GM19452 (cell line): ENCODE results near the gene HPS5.
"Not testable (repeated sequence)": the region's sequence is repeated elsewhere in the genome, so short reads cannot be mapped to it uniquely, and the experiment has no call there.

Experiments used
- ATAC-seq: cut with Tn5 transposase; IDR thresholded peaks from one replicate; pipeline ENCODE4 v1.9.1; 2021; ENCODE audit not compliant: unreplicated experiment

HPS5 gene

DNA sequence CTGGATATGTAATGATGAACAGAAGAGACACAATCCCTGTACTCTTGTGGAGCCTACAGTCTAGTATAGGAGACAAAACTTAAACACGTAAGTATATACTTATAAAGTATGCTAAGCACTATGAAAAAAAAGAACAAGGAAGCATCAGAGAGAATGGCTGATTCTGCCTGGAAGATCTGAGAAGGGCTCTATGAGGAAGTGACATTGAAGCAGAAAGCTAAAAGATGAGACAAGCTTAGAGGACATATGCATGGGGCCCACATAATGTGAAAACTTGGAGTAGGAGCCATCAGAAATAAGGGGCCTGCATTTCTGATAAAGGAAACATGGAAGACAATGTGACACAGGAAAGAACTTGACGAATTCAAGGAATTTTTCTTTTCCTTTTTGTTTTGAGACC, 39.3 kb downstream of the HPS5 start:
- ATAC-seq = no peak

DNA sequence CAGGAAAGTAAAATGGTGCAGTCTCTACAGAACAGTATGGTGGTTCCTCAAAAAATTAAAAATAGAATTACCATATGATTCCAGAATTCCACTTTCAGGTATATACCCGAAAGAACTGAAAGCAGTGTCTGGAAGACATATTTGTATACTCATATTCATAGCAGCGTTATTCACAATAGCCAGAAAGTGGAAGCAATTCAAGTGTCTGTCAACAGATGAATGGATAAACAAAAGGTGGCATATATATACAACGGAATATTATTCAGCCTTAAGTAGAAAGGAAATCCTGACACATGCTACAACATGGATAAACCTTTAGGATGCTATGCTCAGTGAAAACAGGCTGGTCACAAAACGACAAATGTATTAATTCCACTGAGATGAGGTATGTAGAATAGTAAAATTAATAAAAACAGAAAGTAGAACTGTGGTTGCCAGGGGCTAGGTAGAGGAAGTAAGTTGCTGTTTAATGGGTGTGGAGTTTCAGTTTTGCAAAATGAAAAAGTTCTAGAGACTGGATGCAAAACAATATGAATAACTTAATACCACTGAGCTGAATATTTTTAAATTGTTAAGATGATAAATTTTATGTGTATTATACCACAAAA, 41.4 kb downstream of the HPS5 start:
- peak; percentile 87 for ATAC-seq

DNA sequence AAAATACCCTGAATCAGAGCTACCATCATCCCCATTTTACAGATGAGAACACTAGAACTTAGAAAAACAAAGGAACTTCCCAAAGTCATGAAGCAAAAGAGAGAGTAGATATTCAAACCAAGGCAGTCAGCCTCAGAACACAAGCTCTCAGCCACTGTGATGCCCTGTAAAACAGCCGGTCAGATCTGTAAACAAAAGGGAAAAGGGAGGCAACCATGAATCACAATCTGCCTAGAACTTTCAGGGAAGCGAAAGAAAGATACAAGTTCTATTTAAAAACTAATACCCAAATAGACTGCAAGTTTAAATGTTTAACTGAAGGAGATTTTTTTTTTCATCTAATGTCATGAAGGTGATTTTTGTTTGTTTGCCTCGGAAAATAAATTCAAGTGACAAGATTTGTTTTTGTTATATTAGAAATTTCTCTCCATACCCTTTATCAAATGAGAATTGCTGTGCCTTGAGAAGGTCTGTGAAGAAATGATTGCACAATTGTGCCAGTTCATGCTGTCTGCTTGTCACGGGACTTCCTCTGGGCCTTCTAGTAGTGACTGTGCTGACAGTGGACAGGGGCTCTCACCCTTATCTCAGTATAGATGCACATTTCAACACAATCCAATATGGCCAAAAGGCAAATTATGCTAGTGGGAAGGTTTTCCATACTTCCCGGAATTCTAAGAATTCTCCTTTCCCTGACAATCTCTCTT, 44.2 kb downstream of the HPS5 start:
- no peak for ATAC-seq

DNA sequence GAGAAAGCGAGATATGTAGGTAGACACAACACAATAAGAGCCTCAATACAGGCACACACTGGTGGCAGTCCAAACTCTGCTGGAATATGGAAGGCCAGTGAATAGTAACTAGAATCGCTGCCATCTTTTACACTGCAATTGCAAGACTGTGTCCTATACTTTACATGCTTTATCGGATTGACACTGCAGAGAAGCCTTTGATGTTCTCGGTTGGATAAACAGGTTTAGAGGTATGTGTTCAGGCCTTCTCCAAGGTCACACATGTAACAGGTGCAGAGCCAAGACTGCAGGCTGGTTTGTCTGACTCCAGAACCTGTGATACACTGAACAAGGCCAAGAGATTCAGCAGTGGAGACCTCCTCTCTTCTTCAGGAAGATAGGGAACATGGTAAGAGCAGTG, 50.7 kb downstream of the HPS5 start:
- ATAC-seq = no peak

DNA sequence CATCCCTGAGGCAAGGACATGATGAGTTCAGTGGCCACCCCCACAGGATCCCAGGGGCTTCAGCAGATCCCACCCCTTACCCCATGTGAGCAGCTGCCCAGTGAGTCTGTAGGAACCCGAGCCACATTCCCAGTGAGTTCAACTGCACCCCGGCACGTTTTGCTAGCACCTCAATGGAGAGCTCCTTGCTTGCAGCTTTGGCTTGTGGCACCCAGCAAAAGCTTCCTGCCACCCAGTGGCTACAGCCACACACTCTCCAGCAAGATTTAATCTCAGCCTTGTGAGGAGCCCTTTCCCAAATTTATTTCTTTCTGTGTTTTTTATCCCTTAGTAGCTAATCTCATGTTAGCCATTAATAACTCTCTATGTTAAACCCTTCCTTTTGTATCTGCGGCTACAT, 51.8 kb downstream of the HPS5 start:
- no peak for ATAC-seq

DNA sequence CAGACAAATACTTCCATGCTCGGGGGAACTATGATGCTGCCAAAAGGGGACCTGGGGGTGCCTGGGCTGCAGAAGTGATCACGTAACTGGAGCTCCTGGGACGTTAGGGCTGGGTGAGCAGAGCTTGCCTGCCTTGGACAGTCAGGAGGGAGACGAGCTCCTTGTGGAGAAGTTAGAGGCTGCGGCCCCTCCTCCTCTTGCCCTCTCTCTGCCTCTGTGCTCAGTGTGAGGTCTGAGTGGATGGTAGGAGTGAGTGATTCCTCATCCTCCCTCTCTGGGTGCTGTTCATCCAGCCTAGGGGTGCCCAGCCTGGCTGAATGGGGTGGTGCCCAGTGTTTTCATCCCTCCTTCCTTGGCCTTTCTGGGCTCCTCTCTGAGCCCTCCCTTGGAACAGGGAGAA, 52.7 kb downstream of the HPS5 start:
- ATAC-seq = not testable (repeated sequence)

DNA sequence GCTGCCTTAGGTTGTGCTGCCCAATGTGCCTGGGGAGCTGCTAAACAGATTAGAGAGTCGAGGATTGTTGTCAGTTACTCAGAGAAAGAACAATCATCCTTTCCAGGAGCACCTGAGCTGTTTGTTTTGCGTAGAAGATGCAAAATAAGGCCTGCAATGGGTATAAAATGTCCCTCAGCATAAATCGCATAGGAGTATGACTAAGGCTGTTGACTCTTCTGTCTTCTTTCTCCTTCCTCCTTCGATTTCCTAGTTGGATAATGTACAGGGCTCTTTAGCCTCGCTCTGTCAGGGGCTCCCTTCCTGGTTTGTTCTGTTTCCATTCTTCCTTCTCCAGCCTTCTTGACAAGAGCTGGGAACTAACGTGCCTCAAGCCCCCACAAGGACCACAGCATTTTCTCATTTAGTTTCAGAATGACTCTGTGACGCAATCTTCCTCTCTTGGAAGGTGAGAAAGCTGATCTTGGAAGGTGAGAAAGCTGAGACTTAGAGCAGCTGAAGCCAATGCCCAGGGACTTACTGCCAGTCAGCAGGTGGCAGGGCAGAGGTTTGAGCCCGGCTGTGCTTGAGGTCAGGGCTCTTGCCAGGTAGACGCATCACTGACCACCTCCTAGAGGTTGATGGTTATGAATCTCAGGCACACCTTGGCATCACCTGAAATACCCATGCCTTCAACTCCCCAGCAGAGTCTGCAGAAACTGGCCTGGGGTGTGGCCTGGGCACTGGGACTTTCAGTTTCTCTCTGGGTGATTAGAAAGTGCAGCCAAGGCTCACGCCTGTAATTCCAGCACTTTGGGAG, 54.4 kb downstream of the HPS5 start:
- ATAC-seq = peak; percentile 68

DNA sequence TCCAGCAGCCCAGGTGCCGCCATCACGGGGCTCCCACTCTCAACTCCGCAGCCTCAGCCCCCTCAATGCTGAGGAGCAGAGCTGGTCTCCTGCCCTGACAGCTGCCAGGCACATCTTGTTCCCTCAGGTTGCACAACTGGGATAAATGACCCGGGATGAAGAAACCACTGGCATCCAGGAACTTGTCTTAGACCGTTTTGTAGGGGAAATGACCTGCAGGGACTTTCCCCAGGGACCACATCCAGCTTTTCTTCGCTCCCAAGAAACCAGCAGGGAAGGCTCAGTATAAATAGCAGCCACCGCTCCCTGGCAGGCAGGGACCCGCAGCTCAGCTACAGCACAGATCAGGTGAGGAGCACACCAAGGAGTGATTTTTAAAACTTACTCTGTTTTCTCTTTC, 56.0 kb downstream of the HPS5 start, which contains the start of gene SAA1:
Gene SAA1 (plus strand): TSS at position 316 of the 400 bp plus-strand sequence. CDS start 624 bp downstream, outside the sequence.
- ATAC-seq = no peak

DNA sequence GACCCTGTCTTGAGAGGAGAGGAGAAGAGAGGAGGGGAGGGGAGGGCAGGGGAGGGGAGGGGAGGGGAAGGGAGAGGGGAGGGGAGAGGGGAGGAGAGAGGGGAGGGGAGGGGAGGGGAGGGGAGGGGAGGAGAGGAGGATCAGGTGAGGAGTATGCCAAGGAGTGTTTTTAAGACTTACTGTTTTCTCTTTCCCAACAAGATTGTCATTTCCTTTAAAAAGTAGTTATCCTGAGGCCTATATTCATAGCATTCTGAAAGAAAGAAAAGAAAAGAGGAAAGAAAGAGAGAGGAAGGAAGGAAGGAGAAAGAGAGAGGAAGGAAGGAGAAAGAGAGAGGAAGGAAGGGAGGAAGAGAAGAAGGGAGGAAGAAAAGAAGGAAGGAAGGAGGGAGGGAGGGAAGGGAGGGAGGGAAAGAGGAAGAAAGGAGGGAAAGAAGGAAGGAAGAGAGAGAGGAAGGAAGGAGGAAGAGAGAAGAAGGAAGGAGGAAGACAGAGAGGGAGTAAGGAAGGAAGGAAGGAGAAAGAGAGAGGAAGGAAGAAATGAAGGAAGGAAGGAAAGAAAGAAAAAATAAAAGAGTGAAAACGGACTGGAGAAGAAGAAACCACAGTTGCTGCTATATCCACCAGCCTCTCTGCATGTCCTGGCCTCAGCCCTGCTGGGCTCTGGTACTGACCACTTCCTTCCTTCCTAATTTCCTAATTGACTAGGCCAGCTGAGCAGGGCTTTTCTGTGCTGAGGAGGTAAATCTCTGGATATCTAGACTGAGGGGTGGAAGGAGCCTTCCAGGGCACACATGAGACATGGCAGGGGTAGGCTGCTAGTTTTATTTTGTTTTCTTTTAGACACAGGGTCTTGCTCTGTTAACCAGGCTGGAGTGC, 57.0 kb downstream of the HPS5 start:
- no peak for ATAC-seq

DNA sequence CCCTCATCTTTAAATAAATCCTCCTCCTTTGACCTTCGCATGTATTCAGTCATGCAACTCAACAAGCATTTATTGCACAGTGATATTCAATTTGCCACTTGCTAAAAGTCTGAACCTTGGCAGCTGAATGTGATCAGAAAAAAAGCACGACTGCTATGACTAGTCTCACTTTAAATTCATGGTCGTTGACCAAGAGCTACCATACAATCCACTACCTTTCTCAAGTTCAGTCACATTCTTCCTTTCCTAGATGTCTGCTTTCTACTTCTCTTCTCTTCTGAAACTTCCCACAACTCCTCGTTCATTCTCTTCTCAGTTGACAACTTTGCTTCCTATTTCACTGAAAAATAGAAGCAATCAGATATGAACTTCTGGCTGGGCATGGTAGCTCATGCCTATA, 57.9 kb downstream of the HPS5 start:
- ATAC-seq = no peak

DNA sequence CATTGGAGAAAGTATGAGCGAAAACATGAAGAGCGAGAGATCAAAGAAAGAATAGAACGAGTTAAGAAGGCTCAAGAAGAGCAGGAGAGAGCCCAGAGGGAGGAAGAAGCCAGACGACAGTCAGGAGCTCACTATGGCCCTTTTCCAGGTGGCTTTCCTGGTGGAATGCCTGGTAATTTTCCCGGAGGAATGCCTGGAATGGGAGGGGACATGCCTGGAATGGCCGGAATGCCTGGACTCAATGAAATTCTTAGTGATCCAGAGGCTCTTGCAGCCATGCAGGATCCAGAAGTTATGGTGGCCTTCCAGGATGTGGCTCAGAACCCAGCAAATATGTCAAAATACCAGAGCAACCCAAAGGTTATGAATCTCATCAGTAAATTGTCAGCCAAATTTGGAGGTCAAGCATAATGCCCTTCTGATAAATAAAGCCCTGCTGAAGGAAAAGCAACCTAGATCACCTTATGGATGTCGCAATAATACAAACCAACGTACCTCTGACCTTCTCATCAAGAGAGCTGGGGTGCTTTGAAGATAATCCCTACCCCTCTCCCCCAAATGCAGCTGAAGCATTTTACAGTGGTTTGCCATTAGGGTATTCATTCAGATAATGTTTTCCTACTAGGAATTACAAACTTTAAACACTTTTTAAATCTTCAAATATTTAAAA, 59.1 kb downstream of the HPS5 start:
- not testable (repeated sequence) for ATAC-seq

DNA sequence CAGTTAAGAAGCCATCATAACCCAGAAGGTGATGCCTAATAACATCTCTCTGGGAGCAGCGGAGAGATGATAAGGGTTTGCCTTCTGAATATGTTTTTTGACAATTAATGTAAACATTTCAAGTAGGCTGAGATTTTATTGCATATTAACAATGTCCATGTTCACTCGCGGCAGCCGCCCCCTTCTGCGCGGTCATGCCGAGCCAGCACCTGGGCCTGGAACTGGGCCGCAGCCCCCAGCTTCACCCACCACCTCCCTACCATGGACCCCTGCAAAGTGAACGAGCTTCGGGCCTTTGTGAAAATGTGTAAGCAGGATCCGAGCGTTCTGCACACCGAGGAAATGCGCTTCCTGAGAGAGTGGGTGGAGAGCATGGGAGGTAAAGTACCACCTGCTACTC, 60.2 kb downstream of the HPS5 start:
- ATAC-seq = no peak

DNA sequence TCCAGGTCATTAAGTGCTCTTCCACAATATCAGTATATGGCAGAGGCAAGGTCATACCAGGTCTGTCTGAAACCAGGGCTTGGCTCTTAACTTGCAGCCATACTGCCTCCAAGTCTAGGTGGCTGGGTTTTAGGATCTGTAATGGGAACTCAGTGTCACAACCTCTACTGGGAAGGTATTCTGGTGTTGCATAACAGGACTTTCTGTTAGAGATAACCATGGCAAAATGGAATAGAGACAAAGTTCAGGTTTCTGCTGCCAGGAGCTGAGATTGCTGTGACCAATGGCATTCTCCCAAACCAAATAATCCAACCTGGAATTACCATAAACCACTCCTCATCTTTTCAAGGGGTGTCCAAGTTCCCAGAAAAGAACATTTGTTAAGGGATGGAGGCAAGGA, 62.7 kb downstream of the HPS5 start:
- no peak for ATAC-seq

DNA sequence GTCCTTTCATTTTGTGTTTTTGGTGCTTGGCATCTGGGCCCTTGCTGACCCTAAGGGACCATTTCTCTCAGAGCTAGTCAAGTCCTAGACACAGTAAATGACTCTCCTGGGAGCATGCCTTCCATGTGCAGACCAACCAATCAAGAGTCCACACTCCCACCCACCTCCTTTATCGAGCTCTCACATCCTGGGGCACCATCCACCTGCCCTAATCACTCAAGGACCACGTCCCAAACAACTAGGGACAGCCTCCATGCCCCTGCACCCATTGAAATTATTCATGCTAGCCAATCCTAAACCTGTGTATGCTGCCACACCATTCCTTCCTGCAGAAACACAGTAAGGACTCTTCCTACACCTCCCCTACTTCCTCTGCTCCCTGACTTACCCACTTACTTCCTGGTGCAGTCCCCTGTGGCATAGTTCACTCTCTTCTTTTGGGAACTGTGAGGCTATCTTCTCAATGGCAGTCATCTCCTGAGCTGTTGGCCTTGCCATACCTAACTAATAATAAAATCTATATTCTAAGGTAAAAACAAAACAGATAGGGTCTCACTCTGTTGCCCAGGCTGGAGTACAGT, 67.1 kb downstream of the HPS5 start:
- ATAC-seq = no peak

DNA sequence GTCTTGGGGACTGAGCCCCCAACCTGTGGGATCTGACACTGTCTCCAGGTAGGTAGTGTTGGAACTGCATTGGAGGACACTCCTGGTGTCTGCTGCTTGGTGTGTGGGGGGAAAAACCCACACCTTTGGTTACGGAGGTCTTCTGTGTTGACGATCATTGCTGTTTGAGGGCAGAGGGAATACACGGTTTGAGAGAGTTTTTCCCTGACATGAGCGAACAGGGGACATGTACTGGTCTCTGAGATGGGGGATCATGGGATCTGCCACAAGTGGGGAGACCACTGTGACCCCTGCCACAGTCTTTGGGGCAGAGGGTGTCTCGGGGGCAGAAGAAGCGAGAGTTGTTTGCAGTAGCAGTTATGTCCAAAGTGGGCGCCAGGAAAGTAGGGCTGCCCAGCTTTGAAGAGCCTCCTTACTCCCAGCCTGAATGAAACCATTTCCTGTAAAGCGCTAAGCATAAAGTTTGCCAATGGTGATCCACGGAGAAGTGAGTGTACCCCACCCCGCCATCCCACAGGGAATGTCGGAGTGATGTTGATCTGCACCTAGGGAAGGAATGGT, 68.1 kb downstream of the HPS5 start:
- ATAC-seq = no peak

DNA sequence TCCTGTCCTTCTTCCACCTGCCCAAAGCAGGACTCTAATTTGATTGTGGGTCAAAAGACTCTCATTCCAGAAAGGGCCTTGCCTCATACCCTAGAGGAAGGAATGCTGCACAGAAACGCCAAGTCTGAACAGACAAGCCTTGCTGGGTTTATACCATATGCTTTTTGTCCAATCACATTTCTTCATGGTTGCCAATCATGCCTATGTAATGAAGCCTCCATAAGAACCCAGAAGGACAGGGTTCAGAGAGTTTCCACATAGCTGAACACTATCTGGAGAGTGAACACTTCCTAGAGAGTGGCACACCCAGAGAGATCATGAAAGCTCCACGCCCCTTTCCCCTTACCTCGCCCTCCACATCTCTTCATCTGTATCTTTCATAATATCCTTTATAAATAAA, 68.7 kb downstream of the HPS5 start:
- no peak for ATAC-seq

DNA sequence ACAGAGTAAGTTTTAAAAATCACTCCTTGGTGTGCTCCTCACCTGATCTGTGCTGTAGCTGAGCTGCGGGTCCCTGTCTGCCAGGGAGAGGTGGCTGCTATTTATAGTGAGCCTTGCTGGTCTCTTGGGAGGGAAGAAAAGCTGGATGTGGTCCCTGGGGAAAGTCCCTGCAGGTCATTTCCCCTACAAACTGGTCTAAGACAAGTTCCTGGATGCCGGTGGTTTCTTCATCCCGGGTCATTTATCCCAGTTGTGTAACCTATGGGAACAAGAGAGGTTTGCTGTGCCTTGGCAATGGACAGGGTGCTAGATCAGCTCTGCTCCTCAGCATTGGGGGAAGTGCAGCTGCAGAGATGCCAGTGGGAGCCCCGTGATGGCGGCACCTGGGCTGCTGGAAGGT, 73.4 kb downstream of the HPS5 start, which contains the start of gene SAA2:
Gene SAA2 (minus strand): TSS at position 108 of the 400 bp plus-strand sequence. CDS start 657 bp downstream, outside the sequence.
- no peak for ATAC-seq

DNA sequence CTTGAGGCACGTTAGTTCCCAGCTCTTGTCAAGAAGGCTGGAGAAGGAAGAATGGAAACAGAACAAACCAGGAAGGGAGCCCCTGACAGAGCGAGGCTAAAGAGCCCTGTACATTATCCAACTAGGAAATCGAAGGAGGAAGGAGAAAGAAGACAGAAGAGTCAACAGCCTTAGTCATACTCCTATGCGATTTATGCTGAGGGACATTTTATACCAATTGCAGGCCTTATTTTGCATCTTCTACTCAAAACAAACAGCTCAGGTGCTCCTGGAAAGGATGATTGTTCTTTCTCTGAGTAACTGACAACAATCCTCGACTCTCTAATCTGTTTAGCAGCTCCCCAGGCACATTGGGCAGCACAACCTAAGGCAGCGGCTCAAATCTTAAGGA, 74.8 kb downstream of the HPS5 start:
- ATAC-seq = not testable (repeated sequence)

DNA sequence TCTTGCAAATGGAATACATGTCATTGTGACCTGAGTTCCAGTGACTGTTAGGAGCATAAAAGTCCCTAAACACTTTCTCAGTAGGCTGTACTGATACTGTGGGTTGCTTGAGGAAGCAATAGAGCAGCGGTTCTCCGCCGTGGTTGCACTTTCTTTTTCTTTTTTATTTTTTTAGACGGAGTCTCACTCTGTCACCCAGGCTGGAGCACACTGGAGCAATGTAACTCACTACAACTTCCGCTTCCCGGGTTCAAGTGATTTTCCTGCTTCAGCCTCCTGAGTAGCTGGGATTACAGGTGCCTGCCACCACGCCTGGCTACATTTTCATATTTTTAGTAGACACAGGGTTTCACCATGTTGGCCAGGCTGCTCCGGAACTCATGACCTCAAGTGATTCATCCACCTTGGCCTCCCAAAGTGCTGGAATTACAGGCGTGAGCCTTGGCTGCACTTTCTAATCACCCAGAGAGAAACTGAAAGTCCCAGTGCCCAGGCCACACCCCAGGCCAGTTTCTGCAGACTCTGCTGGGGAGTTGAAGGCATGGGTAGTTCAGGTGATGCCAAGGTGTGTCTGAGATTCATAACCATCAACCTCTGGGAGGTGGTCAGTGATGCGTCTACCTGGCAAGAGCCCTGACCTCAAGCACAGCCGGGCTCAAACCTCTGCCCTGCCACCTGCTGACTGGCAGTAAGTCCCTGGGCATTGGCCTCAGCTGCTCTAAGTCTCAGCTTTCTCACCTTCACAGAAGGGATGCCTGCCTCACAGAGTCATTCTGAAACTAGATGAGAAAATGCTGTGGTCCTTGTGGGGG, 75.4 kb downstream of the HPS5 start:
- ATAC-seq = peak; percentile 75
